ENCODE data around the gene TIMM17A.
"Not testable (repeated sequence)": the region's sequence is repeated elsewhere in the genome, so short reads cannot be mapped to it uniquely, and the experiment has no call there.

The TIMM17A gene

DNA sequence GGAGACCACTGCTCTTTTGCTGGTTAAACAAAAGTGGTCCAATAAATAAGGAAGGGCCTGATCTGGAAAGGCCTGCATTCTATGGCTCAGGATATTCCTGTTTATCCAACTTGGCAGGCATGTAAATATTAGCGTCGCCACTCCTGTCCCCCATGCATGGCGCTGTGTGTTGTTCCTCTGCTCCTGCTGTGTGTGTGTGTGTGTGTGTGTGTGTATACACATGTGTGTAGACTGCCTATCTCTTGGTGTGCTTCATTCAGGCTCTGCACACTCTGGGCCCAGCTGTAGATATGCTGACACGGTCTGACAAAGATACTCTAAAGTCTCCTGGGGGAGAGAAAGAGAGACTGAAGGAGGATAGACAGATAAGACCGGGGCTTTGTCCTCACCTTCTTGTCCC lies 15.7 kb upstream of the TIMM17A start:
- no peak overlapping the region for H3K4me3 ChIP-seq (ENCODE audit: low read length)
- DNase-seq (ENCODE audit: low read depth) = no peak
- TF ChIP-seq, protein P1, sequence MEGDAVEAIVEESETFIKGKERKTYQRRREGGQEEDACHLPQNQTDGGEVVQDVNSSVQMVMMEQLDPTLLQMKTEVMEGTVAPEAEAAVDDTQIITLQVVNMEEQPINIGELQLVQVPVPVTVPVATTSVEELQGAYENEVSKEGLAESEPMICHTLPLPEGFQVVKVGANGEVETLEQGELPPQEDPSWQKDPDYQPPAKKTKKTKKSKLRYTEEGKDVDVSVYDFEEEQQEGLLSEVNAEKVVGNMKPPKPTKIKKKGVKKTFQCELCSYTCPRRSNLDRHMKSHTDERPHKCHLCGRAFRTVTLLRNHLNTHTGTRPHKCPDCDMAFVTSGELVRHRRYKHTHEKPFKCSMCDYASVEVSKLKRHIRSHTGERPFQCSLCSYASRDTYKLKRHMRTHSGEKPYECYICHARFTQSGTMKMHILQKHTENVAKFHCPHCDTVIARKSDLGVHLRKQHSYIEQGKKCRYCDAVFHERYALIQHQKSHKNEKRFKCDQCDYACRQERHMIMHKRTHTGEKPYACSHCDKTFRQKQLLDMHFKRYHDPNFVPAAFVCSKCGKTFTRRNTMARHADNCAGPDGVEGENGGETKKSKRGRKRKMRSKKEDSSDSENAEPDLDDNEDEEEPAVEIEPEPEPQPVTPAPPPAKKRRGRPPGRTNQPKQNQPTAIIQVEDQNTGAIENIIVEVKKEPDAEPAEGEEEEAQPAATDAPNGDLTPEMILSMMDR (conservative IDR thresholded peaks at IDR 0.05; ENCODE audit: low read depth, low read length) = no peak

DNA sequence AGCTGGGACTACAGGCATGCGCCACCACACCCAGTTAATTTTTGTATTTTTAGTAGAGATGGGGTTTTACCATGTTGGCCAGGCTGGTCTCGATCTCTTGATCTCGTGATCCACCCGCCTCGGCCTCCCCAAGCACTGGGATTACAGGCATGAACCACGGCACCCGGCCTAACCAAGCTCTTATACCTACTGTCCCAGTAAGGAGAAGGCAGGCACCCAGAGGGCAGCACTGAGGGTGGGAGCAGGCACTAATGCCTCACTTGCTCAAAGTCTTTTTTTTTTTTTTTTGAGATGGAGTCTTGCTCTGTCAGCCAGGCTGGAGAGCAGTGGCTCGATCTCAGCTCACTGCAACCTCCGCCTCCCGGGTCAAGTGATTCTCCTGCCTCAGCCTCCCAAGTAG lies 15.0 kb upstream of the TIMM17A start:
- not testable (repeated sequence) for H3K4me3 ChIP-seq (ENCODE audit: low read length); DNase-seq (ENCODE audit: low read depth)

DNA sequence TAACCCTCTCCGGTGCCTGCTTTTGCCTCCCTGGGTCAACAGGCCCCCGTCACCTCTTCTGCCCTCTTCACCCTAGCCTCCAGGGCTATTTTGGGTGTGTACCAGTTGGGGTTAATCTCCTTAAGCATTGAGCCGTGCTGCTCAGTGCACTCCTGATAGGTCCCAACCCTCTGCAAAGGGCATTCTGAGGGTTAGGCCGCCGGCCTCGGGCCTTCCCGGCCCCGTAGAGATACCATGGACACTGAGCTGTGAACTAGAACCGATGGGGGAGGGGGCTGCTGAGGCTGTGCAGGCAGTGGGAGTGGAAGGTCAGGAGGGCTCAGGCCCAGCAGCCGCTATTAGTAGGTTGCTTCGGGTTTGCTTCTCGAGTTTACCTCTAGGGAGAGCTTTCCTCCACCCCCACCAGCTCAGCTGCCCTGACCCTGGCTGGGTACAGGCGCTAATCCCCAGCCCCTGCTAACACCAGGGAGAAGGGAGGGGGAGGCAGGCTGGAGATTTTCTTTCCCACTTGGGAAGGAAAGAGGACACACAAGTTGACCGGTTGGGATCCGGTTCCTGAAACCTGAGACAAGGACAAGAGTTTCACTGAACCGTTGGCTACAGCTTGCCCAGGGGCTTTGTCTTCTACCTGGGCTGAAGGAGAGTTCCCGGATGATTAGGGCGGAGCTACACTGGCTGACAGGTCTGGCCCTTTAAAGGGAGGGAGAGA lies 13.7 kb upstream of the TIMM17A start:
- TF ChIP-seq, protein P1 (conservative IDR thresholded peaks at IDR 0.05; ENCODE audit: low read depth, low read length) = no peak
- DNase-seq (ENCODE audit: low read depth) = no peak
- H3K4me3 ChIP-seq (ENCODE audit: low read length) = no peak overlapping the region

DNA sequence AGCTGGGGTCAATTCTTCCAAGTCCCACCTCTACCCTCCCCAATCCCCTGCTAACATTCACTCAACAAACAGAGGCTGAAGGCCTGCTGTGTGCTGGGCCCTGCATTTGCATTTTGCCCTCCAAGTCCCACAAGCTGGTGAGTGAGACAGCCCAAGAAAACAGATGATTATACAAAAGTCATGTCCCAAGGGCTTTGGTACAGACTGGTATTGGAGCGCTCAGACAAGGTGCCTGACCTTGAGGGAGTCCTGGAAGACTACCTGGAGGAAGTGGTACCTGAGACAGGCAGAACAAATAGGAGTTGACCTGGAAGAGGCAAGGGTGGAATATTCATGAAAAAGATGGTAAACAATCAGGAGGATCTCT lies 13.2 kb upstream of the TIMM17A start:
- no peak overlapping the region for H3K4me3 ChIP-seq (ENCODE audit: low read length)
- TF ChIP-seq, protein P1 (conservative IDR thresholded peaks at IDR 0.05; ENCODE audit: low read depth, low read length) = no peak

DNA sequence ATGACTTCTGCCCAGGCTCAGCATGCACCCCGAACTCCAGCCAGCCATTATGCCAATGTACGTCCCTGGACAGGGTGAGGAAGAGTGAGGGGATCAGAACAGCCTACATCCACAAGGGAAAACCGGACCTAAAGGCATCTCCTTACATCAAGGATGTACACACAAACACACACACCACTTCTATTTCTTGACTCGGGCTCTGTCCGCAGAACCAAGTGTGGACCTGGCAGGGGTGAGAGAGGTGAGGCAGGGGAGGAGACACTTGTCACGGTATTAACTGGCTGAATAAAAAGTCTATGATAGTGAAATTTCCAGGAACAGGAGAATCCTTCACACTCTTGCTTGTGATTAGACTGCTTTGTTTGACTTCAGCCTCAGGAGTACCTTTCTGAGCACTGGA lies 11.3 kb upstream of the TIMM17A start:
- no peak for DNase-seq (ENCODE audit: low read depth)
- H3K4me3 ChIP-seq (ENCODE audit: low read length) = no peak overlapping the region
- TF ChIP-seq, protein P1 (conservative IDR thresholded peaks at IDR 0.05; ENCODE audit: low read depth, low read length) = no peak

More for the DNA sequence above, 13.2 kb upstream of the TIMM17A start:
- no peak for DNase-seq (ENCODE audit: low read depth)

DNA sequence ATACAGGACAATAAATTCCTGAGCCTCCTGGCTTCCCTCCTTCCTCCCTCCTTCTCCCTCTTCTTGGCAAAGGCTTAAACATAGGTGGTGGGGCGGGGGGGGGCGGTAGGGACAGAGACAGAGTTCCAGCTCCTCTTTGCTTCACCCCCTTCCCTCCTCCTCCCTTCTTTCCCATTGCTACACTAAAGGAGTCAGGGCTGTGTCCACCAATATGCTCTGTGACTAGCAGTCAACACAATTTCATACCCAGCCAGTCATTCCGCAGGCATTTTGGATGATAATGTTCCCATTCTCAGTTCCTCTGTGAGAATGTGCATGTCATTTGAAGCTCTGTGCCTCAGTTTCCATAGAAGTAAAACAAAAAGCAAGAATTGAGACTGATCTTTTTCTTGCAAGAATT lies 10.7 kb upstream of the TIMM17A start:
- H3K4me3 ChIP-seq (ENCODE audit: low read length) = no peak overlapping the region
- TF ChIP-seq, protein P1 (conservative IDR thresholded peaks at IDR 0.05; ENCODE audit: low read depth, low read length) = no peak
- no peak for DNase-seq (ENCODE audit: low read depth)

DNA sequence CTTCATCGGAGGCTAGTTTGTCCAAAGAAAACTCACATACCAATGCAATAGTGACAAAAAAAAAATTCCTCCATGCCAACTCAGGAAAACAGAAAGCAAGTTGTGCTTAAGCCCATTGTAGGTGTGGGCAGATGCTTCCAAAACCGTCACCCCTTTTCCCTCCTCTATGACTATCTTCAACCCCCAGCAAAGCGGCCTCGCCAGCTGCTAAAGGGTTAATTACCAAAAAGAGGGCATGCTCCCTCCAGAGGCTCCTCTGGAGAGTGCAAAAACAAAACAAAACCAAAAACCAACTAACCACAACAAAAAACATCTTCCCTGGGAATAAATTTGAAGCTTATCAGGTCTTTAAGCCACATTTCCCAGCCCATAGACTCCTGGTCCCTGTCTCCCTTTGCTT lies 10.1 kb upstream of the TIMM17A start:
- no peak for DNase-seq (ENCODE audit: low read depth)
- H3K4me3 ChIP-seq (ENCODE audit: low read length) = peak overlapping the region; percentile 61

More for the DNA sequence above, 10.1 kb upstream of the TIMM17A start:
- TF ChIP-seq, protein P1 (conservative IDR thresholded peaks at IDR 0.05; ENCODE audit: low read depth, low read length) = peak; percentile 14

Data from retinal pigment epithelial cell (primary cell).